CD4-positive, alpha-beta T cell (primary cell): ENCODE measurements around the gene MEAF6. TPM values are rescaled to one million over a fixed set of nuclear protein-coding genes. Genes with fewer than 3 reads are reported as not detected.

Experiments
- ATAC-seq: fragments of 200-7000 bp; cut with Tn5 transposase; one replicate; pipeline ENCODE4 v1.10.0; 2022; ENCODE audit warnings: mild to moderate bottlenecking; ENCODE audit not compliant: poor library complexity
- CTCF ChIA-PET: fragments of 350-600 bp; sonication (Branson Sonifier 250); formaldehyde crosslinking; loops from one replicate; lab custom pipeline; 2021; ENCODE audit warnings: antibody characterized with exemption, inconsistent platforms; lab: Charles Lee
- POLR2A ChIA-PET: fragments of 350-600 bp; sonication (Branson Sonifier 250); formaldehyde crosslinking; loops from one replicate; lab custom pipeline; 2021; ENCODE audit warnings: antibody characterized with exemption, inconsistent platforms; lab: Charles Lee
- DNase-seq, 14 experiments: peaks; one replicate each; pipeline ENCODE4 v3.0.0-alpha.2; 2013 to 2020; ENCODE audit warnings: mixed read lengths in 2 of 14
- H3K27ac ChIP-seq, 2 donors: one replicate each; pipeline versions ENCODE4 v1.5.1 to v1.7.0; 2013; ENCODE audit warnings: low read length in 2 of 2, low read depth in 1 of 2, mild to moderate bottlenecking in 1 of 2
- H3K27me3 ChIP-seq, 2 experiments: 1 replicate in 1 of 2; 2 replicates in 1 of 2; pipeline versions ENCODE4 v1.6.1 to v1.7.0; 2013; ENCODE audit warnings: low read length in 2 of 2, control low read depth in 1 of 2, mild to moderate bottlenecking in 1 of 2, moderate library complexity in 1 of 2; ENCODE audit not compliant: insufficient read depth in 2 of 2, control insufficient read depth in 1 of 2
- H3K36me3 ChIP-seq: one replicate; pipeline ENCODE4 v1.6.1; 2013; ENCODE audit warnings: low read length, control low read depth; ENCODE audit not compliant: insufficient read depth
- H3K4me1 ChIP-seq: one replicate; pipeline ENCODE4 v1.6.1; 2013; ENCODE audit warnings: low read length, control low read depth; ENCODE audit not compliant: insufficient read depth
- H3K4me3 ChIP-seq: one replicate; pipeline ENCODE4 v1.5.1; 2013; ENCODE audit warnings: mild to moderate bottlenecking, low read length, moderate library complexity
- H3K9me3 ChIP-seq, 2 experiments: 1 replicate in 1 of 2; 2 replicates in 1 of 2; pipeline versions ENCODE4 v1.6.1 to v1.7.0; 2013; ENCODE audit warnings: low read length in 2 of 2, mild to moderate bottlenecking in 2 of 2, control low read depth in 1 of 2, moderate library complexity in 1 of 2; ENCODE audit not compliant: control insufficient read depth in 1 of 2, insufficient read depth in 1 of 2
- H3K27ac Mint-ChIP-seq: one replicate; pipeline ENCODE4 v1.8.0; 2020; ENCODE audit warnings: mixed read lengths
- H3K27me3 Mint-ChIP-seq: one replicate; pipeline ENCODE4 v1.8.0; 2021; ENCODE audit warnings: mixed read lengths
- H3K36me3 Mint-ChIP-seq: one replicate; pipeline ENCODE4 v1.8.0; 2021; ENCODE audit warnings: low read depth, mixed read lengths
- H3K4me1 Mint-ChIP-seq: one replicate; pipeline ENCODE4 v1.8.0; 2021; ENCODE audit warnings: low read depth, mixed read lengths
- H3K4me3 Mint-ChIP-seq: one replicate; pipeline ENCODE4 v1.8.0; 2020; ENCODE audit warnings: mild to moderate bottlenecking, mixed read lengths
- H3K9me3 Mint-ChIP-seq: one replicate; pipeline ENCODE4 v1.8.0; 2020; ENCODE audit warnings: mixed read lengths
- intact Hi-C, 2 experiments: fragments of 100-400 bp; cut with DNase I in 1 of 2; cut with micrococcal nuclease in 1 of 2; formaldehyde crosslinking; loops; one replicate each; pipeline versions ENCODE4 v1.15.1 to v1.9.0; 2023 to 2025; cut with DNase I, micrococcal nuclease
- total RNA-seq, 174 experiments: library from RNA in 2 of 174; stranded (reverse) in 2 of 174; gene quantifications; one replicate each; pipeline ENCODE4 v1.2.3 and lab custom pipeline; 2021 to 2026
- TF ChIP-seq, protein P1 (sequence below): fragments of 200-600 bp; IDR thresholded peaks from one replicate; pipeline ENCODE4 v1.8.0; 2022; ENCODE audit warnings: antibody characterized with exemption, mild to moderate bottlenecking

The MEAF6 gene
- total RNA-seq, 2 experiments from 2014 or later = 39.0 to 41.5 TPM

DNA sequence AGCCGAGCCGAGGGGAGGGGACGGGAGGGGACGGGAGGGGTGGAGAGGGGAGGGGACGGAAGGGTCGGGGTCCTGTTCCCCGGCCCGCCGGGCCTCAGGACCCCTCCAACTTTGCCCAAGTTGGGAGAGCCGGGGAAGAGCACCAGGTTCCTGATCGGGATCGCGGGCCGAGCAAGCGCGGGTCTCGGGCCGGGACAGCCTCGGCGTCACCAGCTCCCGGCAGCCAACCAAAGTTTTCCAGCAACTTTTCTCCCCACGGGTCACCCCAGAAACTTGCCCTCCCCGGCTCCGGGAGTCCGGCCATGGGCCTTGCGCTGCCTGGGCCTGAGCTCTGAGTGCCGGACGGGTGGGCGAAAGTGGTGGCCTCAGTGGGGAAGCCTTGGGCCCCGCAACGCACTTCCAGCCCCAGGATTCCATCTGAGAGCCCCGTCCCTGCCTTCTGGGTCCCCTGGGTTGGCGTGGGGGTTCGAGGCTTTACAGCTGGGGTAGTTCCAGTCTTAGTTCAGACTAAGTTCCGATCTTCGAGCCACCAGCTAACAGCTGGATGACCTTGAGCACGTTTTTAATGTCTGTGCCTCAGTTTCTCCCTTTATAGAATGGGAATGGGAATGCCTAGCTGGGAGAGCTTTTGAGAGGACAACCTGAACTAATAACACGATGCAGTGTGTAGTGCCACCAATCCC lies 39.7 kb downstream of the MEAF6 start:
- no peaks in the 10 kb centered on the region for H3K9me3 ChIP-seq
- peak overlapping the region; percentile 95 to 97 for H3K27ac ChIP-seq
- H3K4me1 ChIP-seq = peaks cover 75% of the 10 kb centered on the region
- CTCF ChIA-PET = interaction anchor here (1.4 to 7.1 kb wide), 3 partner anchors 12 to 40 kb away, joined by 4 to 65 read pairs (median 5); partner anchors contain the start of gene MEAF6
- TF ChIP-seq, protein P1, sequence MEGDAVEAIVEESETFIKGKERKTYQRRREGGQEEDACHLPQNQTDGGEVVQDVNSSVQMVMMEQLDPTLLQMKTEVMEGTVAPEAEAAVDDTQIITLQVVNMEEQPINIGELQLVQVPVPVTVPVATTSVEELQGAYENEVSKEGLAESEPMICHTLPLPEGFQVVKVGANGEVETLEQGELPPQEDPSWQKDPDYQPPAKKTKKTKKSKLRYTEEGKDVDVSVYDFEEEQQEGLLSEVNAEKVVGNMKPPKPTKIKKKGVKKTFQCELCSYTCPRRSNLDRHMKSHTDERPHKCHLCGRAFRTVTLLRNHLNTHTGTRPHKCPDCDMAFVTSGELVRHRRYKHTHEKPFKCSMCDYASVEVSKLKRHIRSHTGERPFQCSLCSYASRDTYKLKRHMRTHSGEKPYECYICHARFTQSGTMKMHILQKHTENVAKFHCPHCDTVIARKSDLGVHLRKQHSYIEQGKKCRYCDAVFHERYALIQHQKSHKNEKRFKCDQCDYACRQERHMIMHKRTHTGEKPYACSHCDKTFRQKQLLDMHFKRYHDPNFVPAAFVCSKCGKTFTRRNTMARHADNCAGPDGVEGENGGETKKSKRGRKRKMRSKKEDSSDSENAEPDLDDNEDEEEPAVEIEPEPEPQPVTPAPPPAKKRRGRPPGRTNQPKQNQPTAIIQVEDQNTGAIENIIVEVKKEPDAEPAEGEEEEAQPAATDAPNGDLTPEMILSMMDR = no peak
- Mint-ChIP-seq H3K4me3 (peak overlapping the region; percentile 97), H3K27ac (peak overlapping the region; percentile 100), H3K4me1 (peaks cover 66% of the 10 kb centered on the region), H3K36me3 (peaks cover 62% of the 10 kb centered on the region), H3K9me3 (no peaks in the 10 kb centered on the region), H3K27me3 (no peaks in the 10 kb centered on the region)
- POLR2A ChIA-PET = interaction anchor here (0.7 to 10.8 kb wide), 12 partner anchors 9 to 1917 kb away, joined by 3 to 136 read pairs (median 4); partner anchors contain the start of genes MEAF6, MTF1, NCDN and SNIP1
- intact Hi-C loops = loop anchor here in 1 of 2 experiments (1.0 to 5.0 kb wide), 4 partner anchors 77 to 1387 kb away; partner anchors contain the start of genes CDCA8, GNL2 and SNIP1
- H3K4me3 ChIP-seq = peak overlapping the region; percentile 92
- DNase-seq (peak in 2 of 14 experiments; percentile 33 to 44), ATAC-seq (no peak)
- H3K27me3 ChIP-seq = no peaks in the 10 kb centered on the region
- peaks cover 38% of the 10 kb centered on the region for H3K36me3 ChIP-seq

DNA sequence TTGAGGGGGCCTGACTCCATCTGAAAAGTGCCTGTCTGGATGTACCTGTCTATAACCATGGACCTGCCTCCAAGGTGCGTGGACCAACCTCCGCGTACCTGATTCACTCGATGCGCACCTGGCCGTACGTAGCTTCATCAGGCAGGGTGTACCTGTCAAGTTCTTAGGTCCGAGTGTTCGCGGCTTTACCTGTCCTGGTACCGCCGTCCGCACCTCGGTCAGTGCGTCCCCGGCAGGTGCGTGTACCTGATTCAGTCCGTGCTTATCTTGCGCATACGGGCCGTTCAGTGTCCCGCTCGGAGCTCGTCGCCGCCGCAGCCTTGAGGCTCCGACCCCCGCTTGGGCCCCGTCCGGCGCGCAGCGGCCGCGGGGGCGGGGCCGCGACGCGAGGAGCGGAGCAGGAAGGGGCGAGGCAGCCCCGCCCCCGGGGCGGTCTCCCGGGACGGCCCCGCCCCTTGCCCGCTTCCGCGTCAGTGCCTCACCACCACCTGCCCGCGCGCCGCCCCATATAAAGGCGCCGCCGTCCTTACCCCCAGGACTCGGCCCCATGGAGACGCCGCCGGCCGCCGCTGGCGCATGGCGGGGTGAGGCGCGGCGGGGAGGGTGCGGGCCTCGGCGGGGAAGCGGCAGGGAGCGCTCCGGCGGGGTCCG lies 40.4 kb downstream of the MEAF6 start, which contains the start of gene ZC3H12A:
ZC3H12A (plus strand) TSS at position 535 of the 651 bp plus-strand sequence. CDS start 917 bp downstream, outside the sequence.
- POLR2A ChIA-PET = interaction anchor here (0.8 to 10.8 kb wide), 9 partner anchors 8 to 1916 kb away, joined by 3 to 136 read pairs (median 6); partner anchors contain the start of genes MEAF6 and NCDN
- peaks cover 66% of the 10 kb centered on the region for H3K4me1 Mint-ChIP-seq
- CTCF ChIA-PET = interaction anchor here (7.1 kb wide), 1 partner anchor 13 kb away, joined by 65 read pairs; no protein-coding TSS in a partner anchor

More for the DNA sequence above, 40.4 kb downstream of the MEAF6 start, which contains the start of gene ZC3H12A:
- Histone ChIP-seq H3K4me3 (peak within 1 kb of the TSS; percentile 92), H3K36me3 (peaks cover 32% of the 10 kb centered on the region), H3K9me3 (no peaks in the 10 kb centered on the region), H3K27me3 (no peaks in the 10 kb centered on the region), H3K27ac (peak within 1 kb of the TSS; percentile 95 to 97), H3K4me1 (peaks cover 68% of the 10 kb centered on the region)
- Mint-ChIP-seq H3K27me3 (no peaks in the 10 kb centered on the region), H3K27ac (peak within 1 kb of the TSS; percentile 100), H3K4me3 (peak within 1 kb of the TSS; percentile 97), H3K9me3 (no peaks in the 10 kb centered on the region), H3K36me3 (peaks cover 55% of the 10 kb centered on the region)
- TF ChIP-seq, protein P1 = no peak
- DNase-seq (peak; percentile 83 to 98 (median 93)), ATAC-seq (peak; percentile 61)
- intact Hi-C loops = loop anchor here in 1 of 2 experiments (1.0 kb wide), 2 partner anchors 121 to 218 kb away; partner anchors contain the start of genes CDCA8 and GNL2
